ENCODE measurements around the gene HRG.
"Not testable (repeated sequence)": the region's sequence is repeated elsewhere in the genome, so short reads cannot be mapped to it uniquely, and the experiment has no call there.

The HRG gene

GRCh38 chr3:186694288-186695032 is 28.6 kb downstream of the HRG start:
- Histone ChIP-seq H3K4me3 (ENCODE audit: low read depth in 1 of 2, low read length in 1 of 2) (no peak overlapping the region), H3K27ac (no peak overlapping the region), H3K36me3 (no peaks in the 10 kb centered on the region), H3K9me3 (no peaks in the 10 kb centered on the region), H3K4me1 (ENCODE audit: control insufficient read depth in 1 of 2, insufficient read depth in 1 of 2, low read depth in 1 of 2, low read length in 1 of 2) (no peaks in the 10 kb centered on the region), H3K27me3 (peaks cover 22% of the 10 kb centered on the region)
- TF ChIP-seq, protein P1, sequence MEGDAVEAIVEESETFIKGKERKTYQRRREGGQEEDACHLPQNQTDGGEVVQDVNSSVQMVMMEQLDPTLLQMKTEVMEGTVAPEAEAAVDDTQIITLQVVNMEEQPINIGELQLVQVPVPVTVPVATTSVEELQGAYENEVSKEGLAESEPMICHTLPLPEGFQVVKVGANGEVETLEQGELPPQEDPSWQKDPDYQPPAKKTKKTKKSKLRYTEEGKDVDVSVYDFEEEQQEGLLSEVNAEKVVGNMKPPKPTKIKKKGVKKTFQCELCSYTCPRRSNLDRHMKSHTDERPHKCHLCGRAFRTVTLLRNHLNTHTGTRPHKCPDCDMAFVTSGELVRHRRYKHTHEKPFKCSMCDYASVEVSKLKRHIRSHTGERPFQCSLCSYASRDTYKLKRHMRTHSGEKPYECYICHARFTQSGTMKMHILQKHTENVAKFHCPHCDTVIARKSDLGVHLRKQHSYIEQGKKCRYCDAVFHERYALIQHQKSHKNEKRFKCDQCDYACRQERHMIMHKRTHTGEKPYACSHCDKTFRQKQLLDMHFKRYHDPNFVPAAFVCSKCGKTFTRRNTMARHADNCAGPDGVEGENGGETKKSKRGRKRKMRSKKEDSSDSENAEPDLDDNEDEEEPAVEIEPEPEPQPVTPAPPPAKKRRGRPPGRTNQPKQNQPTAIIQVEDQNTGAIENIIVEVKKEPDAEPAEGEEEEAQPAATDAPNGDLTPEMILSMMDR (IDR thresholded peaks at IDR 0.05): no peak

DNA sequence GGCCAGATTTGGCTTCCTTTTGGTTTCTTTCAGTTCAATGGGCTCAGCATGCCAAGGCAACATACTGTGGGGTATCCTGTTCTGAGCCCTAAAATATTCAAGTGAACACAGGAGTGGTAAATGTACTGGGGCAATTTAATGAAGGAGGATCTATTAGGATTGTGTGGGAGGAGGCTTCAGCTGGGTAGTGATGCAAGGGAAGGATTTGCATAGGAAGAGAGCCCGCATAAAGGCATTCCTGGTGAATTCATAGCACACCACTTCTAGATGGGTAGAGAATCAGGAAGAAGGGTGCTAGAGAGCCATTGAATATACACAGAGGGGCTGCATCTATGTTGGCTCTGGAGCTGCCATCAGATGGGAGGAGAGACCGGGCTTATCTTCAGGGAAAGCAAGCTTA is 30.7 kb downstream of the HRG start:
- H3K27ac ChIP-seq: no peak overlapping the region
- TF ChIP-seq, protein P1 (IDR thresholded peaks at IDR 0.05): no peak
- no peaks in the 10 kb centered on the region for H3K36me3 ChIP-seq
- no peak overlapping the region for H3K4me3 ChIP-seq (ENCODE audit: low read depth in 1 of 2, low read length in 1 of 2)
- no peaks in the 10 kb centered on the region for H3K4me1 ChIP-seq (ENCODE audit: control insufficient read depth in 1 of 2, insufficient read depth in 1 of 2, low read depth in 1 of 2, low read length in 1 of 2)
- no peaks in the 10 kb centered on the region for H3K9me3 ChIP-seq
- peaks cover 18% of the 10 kb centered on the region for H3K27me3 ChIP-seq

DNA sequence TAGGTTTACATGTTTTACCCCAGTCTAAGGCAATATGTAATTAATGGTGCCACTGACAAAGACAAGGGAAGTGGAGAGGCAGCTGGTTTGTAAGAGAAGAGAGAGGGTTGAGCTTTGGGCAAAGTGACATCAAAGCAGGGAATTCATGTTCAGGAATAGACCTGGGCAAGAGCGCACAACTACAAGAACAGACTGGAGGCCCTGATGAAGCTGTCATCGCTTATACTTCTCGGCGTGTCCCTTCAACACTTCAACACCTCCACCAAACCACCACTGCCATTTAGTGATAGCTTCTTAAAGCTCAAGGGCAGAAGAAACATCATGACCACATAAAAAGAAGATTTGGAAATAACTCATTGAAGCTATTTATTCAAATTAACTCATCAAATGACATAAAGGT is 31.7 kb downstream of the HRG start:
- TF ChIP-seq, protein P1 (IDR thresholded peaks at IDR 0.05): no peak
- peaks cover 8% of the 10 kb centered on the region for H3K27me3 ChIP-seq

GRCh38 chr3:186700267-186700666 is 34.5 kb downstream of the HRG start:
- Histone ChIP-seq H3K27ac (no peak overlapping the region), H3K4me3 (ENCODE audit: low read depth in 1 of 2, low read length in 1 of 2) (no peak overlapping the region), H3K27me3 (peaks cover 23% of the 10 kb centered on the region), H3K36me3 (no peaks in the 10 kb centered on the region), H3K4me1 (ENCODE audit: control insufficient read depth in 1 of 2, insufficient read depth in 1 of 2, low read depth in 1 of 2, low read length in 1 of 2) (no peaks in the 10 kb centered on the region), H3K9me3 (no peaks in the 10 kb centered on the region)
- TF ChIP-seq, protein P1 (IDR thresholded peaks at IDR 0.05): no peak

More for the DNA sequence above, 31.7 kb downstream of the HRG start:
- H3K9me3 ChIP-seq: no peaks in the 10 kb centered on the region
- H3K27ac ChIP-seq: no peak overlapping the region
- H3K4me1 ChIP-seq (ENCODE audit: control insufficient read depth in 1 of 2, insufficient read depth in 1 of 2, low read depth in 1 of 2, low read length in 1 of 2): no peaks in the 10 kb centered on the region
- no peak overlapping the region for H3K4me3 ChIP-seq (ENCODE audit: low read depth in 1 of 2, low read length in 1 of 2)
- H3K36me3 ChIP-seq: no peaks in the 10 kb centered on the region

GRCh38 chr3:186702451-186702850 is 36.6 kb downstream of the HRG start:
- H3K9me3 ChIP-seq; H3K36me3 ChIP-seq; H3K4me1 ChIP-seq (ENCODE audit: control insufficient read depth in 1 of 2, insufficient read depth in 1 of 2, low read depth in 1 of 2, low read length in 1 of 2); H3K27ac ChIP-seq; H3K4me3 ChIP-seq (ENCODE audit: low read depth in 1 of 2, low read length in 1 of 2): not testable (repeated sequence)
- H3K27me3 ChIP-seq: peaks cover 35% of the 10 kb centered on the region

- Histone ChIP-seq H3K4me3 (ENCODE audit: low read depth in 1 of 2, low read length in 1 of 2) (no peak overlapping the region), H3K27ac (no peak overlapping the region)
- TF ChIP-seq, protein P1 (IDR thresholded peaks at IDR 0.05): no peak
These were observed 40.3 kb downstream of the HRG start for GRCh38 chr3:186705882-186706780.

More at GRCh38 chr3:186705882-186706780, 40.3 kb downstream of the HRG start:
- Histone ChIP-seq H3K4me1 (ENCODE audit: control insufficient read depth in 1 of 2, insufficient read depth in 1 of 2, low read depth in 1 of 2, low read length in 1 of 2) (no peaks in the 10 kb centered on the region), H3K9me3 (no peaks in the 10 kb centered on the region), H3K27me3 (peaks cover 39% of the 10 kb centered on the region), H3K36me3 (no peaks in the 10 kb centered on the region)

Data from neutrophil (primary cell).